ENCODE measurements around the gene SELENOO. TPM values are rescaled to one million over a fixed set of nuclear protein-coding genes. Genes with fewer than 3 reads are reported as not detected.
"Not testable (repeated sequence)": the region's sequence is repeated elsewhere in the genome, so short reads cannot be mapped to it uniquely, and the experiment has no call there.

The SELENOO gene
- total RNA-seq, 2 experiments from 2014 or later: 17.4 to 25.5 TPM

DNA sequence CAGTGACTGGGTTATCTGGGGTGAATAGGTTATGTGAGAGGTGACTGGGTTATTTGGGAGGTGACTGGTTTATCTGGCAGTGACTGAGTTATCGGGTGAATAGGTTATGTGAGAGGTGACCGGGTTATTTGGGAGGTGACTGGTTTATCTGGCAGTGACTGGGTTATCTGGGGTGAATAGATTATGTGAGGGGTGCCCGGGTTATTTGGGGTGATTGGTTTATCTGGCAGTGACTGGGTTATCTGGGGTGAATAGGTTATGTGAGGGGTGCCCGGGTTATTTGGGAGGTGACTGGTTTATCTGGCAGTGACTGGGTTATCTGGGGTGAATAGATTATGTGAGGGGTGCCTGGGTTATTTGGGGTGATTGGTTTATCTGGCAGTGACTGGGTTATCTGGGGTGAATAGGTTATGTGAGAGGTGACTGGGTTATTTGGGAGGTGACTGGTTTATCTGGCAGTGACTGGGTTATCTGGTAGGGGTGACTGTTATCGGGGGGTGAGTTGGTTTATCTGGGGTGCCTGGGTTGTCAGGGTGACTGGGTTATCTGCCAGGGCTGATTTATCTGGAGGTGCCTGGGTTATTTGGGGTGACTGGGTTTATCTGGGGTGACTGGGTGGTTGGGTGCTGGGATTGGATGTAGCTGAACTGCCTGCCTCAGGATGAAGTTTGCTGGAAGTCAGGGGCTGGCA, 32.2 kb upstream of the SELENOO start:
- H3K4me1 Mint-ChIP-seq; CTCF ChIA-PET; POLR2A ChIA-PET; H3K9me3 Mint-ChIP-seq; DNase-seq; H3K36me3 Mint-ChIP-seq (ENCODE audit: low read depth): not testable (repeated sequence)
- peaks cover 37% of the 10 kb centered on the region for H3K27me3 Mint-ChIP-seq
- peak overlapping the region; percentile 59 for H3K4me3 Mint-ChIP-seq
- H3K27ac Mint-ChIP-seq: peak overlapping the region; percentile 80

- Mint-ChIP-seq H3K27ac (peak overlapping the region; percentile 80), H3K9me3 (no peaks in the 10 kb centered on the region), H3K36me3 (ENCODE audit: low read depth) (no peaks in the 10 kb centered on the region), H3K4me3 (peak overlapping the region; percentile 59), H3K4me1 (peaks cover 6% of the 10 kb centered on the region), H3K27me3 (peaks cover 37% of the 10 kb centered on the region)
- ChIA-PET POLR2A (no interaction called here), CTCF (no interaction called here)
- no peak for DNase-seq
These were observed 31.5 kb upstream of the SELENOO start for GRCh38 chr22:50169181-50169759.

DNA sequence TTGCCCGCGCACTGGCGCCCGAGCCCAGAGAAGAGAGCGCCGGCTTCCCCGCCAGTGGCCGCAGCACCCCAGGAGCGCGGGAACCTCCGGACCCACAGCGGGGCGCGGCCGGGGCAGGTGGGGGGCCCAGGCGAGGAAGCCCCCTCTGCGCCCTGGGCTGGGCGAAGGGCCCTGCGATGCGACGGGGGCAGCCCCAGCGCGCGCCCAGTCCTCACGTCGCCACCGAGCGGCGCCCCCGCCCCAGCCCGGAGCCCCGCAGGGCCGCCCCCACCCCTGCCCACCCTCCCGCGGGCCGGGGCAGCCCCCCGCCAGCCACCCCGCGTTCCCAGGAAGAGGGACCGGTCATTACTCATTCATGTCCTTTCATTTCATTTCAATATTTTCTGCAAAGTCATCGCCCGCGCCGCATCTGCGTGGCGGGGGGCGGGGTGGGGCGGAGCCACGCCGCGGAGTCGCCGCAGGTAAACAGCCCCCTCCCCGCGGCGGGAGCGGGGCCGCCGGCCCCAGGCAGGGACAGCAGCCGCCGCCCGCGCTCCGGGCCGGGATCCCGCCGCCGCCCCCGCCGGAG, 31.0 kb upstream of the SELENOO start:
- peak overlapping the region; percentile 32 for H3K4me3 Mint-ChIP-seq
- peak; percentile 31 for DNase-seq
- H3K27me3 Mint-ChIP-seq: peaks cover 37% of the 10 kb centered on the region
- peaks cover 6% of the 10 kb centered on the region for H3K4me1 Mint-ChIP-seq
- H3K9me3 Mint-ChIP-seq: no peaks in the 10 kb centered on the region
- H3K27ac Mint-ChIP-seq: no peak overlapping the region
- CTCF ChIA-PET: no interaction called here
- POLR2A ChIA-PET: no interaction called here
- no peaks in the 10 kb centered on the region for H3K36me3 Mint-ChIP-seq (ENCODE audit: low read depth)

DNA sequence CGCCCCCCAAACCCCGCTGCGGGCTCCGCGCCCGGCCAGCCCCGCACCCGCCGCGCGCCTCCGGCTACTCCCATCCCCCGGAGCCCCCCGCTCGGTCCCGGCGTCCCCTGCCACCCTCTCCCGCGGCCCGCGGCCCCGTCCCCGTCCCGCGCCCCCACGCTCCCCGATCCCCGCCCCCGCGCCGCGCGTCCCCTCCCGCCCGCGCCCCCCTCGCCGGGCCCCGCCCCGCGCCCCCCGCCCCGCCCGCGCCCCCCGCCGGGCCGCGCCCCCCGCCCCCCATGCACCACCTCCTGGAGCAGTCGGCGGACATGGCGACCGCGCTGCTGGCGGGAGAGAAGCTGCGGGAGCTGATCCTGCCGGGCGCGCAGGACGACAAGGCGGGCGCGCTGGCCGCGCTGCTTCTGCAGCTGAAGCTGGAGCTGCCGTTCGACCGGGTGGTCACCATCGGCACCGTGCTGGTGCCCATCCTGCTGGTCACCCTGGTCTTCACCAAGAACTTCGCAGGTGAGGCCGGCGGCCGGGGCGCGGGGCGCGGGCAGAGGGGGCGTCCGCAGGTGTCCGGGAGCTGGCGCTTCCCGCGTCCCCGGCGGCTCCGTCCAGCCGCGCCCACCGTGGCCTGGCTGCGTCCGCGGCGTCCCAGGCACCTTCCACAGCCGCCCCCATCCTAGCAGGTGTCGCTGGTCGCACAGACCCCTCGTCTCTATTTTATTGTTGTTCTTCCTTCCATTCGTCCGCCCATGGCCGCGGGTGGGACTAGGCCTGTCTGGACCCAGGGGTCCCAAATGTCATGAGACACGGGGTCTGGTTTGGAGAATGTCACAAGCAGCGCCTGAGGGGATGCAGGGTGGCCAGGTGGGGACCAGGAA, 30.1 kb upstream of the SELENOO start, which contains the start of gene PANX2:
Gene PANX2 (plus strand): TSS at position 279 of the 866 bp plus-strand sequence. CDS start 0 bp downstream, at position 279.
- Mint-ChIP-seq H3K27me3 (peaks cover 37% of the 10 kb centered on the region), H3K4me3 (peak within 1 kb of the TSS; percentile 59), H3K4me1 (peaks cover 6% of the 10 kb centered on the region), H3K36me3 (ENCODE audit: low read depth) (no peaks in the 10 kb centered on the region), H3K27ac (no peak within 1 kb of the TSS), H3K9me3 (no peaks in the 10 kb centered on the region)
- ChIA-PET CTCF (interaction anchor here (0.7 to 1.3 kb wide), 2 partner anchors 17 to 20 kb away, joined by 3 to 4 read pairs; no protein-coding TSS in a partner anchor), POLR2A (no interaction called here)
- no peak for DNase-seq

DNA sequence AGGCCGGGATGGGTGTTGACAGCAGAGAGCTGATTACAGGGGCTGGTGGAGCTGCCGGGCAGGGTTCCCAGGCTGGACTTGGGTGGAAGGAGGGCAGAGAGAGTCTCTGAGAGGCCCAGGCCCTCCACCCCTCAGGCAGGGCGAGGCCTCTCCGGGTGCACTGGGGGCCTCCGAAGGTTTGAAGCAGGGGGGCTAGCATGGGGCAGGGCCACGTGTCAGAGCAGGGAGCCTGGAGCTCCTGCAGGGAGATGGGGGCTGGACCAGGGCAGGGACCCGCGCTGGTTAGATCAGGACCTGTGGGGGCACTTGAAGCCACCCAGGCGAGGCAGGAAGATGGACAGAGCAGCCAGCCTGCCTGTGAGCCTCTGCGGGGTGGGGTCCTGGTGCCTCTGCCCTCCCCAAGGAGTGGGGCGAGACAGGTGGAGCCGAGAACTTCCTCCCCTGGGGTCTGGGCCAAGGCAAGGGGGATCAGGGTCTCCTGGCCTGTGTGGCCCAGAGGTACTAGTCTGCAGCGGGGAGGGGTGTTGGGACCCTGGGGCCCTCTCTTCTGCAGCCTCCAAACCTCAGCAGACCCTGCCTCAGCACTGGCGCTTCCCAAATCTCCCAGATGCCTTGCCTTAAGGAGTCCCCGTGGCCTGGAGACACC, 29.4 kb upstream of the SELENOO start:
- ChIA-PET POLR2A (no interaction called here), CTCF (interaction anchor here (0.7 to 1.3 kb wide), 2 partner anchors 16 to 19 kb away, joined by 3 to 4 read pairs; no protein-coding TSS in a partner anchor)
- Mint-ChIP-seq H3K27me3 (peaks cover 37% of the 10 kb centered on the region), H3K36me3 (ENCODE audit: low read depth) (no peaks in the 10 kb centered on the region), H3K4me3 (peak overlapping the region; percentile 59), H3K4me1 (peaks cover 6% of the 10 kb centered on the region), H3K9me3 (no peaks in the 10 kb centered on the region), H3K27ac (no peak overlapping the region)
- DNase-seq: no peak

DNA sequence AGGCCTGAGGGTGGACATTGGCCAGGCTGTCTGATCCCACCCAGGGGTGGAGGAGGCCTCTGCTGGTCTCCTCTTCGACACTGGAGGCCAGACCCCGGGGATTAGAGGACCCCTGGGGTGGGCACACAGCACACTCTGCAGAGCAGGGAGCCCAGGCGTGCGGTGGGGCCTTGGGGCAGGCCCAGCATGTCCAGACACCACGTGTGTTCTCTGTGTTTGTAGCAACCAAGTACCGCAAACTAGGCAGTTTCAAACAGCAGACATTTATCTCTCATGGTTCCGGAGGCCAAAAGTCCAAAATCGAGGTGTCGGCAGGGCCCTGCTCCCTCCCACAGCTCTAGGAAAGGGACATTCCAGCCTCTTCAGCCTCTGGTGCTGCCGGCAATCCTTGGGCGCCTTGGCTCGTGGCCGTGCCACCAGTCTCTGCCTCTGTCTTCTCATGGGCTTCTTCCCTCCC, 28.8 kb upstream of the SELENOO start:
- CTCF ChIA-PET: no interaction called here
- peak overlapping the region; percentile 15 for H3K4me3 Mint-ChIP-seq

GRCh38 chr22:50173311-50173982, 27.4 kb upstream of the SELENOO start:
- Mint-ChIP-seq H3K27ac (no peak overlapping the region), H3K4me1 (peaks cover 6% of the 10 kb centered on the region), H3K4me3 (no peak overlapping the region), H3K36me3 (ENCODE audit: low read depth) (no peaks in the 10 kb centered on the region), H3K9me3 (no peaks in the 10 kb centered on the region), H3K27me3 (peaks cover 26% of the 10 kb centered on the region)
- POLR2A ChIA-PET: no interaction called here
- no peak for DNase-seq
- CTCF ChIA-PET: interaction anchor here (0.7 to 1.0 kb wide), 2 partner anchors 9 to 11 kb away, joined by 3 read pairs; no protein-coding TSS in a partner anchor

More for the DNA sequence above, 28.8 kb upstream of the SELENOO start:
- no peaks in the 10 kb centered on the region for H3K36me3 Mint-ChIP-seq (ENCODE audit: low read depth)
- H3K9me3 Mint-ChIP-seq: no peaks in the 10 kb centered on the region
- DNase-seq: no peak
- POLR2A ChIA-PET: no interaction called here
- no peak overlapping the region for H3K27ac Mint-ChIP-seq
- H3K27me3 Mint-ChIP-seq: peaks cover 37% of the 10 kb centered on the region
- H3K4me1 Mint-ChIP-seq: peaks cover 6% of the 10 kb centered on the region

DNA sequence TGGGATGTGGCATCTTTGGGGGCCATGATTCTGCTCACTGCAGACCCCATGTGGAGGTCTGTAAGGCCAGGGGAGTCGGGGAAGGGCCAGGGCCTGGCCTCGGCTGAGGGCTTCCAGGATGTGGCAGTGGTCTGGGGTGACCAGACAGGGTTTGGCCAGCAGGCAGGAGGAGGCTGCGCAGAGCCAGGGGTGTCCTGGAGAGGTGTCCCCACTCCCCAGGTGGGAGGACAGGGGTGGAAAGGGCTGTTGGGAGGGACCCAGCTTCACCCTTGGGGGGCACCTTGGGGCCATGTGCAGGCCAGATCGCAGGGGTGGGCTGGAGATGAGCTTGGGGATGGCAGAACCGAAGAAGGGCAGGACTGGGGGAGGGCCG, 26.8 kb upstream of the SELENOO start:
- Mint-ChIP-seq H3K4me1 (peaks cover 6% of the 10 kb centered on the region), H3K27ac (no peak overlapping the region), H3K9me3 (no peaks in the 10 kb centered on the region), H3K4me3 (no peak overlapping the region), H3K36me3 (ENCODE audit: low read depth) (no peaks in the 10 kb centered on the region), H3K27me3 (peaks cover 21% of the 10 kb centered on the region)
- DNase-seq: no peak
- CTCF ChIA-PET: interaction anchor here (1.0 kb wide), 1 partner anchor 10 kb away, joined by 3 read pairs; no protein-coding TSS in a partner anchor
- POLR2A ChIA-PET: no interaction called here

GRCh38 chr22:50174382-50175190, 26.2 kb upstream of the SELENOO start:
- Mint-ChIP-seq H3K4me1 (peaks cover 5% of the 10 kb centered on the region), H3K4me3 (no peak overlapping the region), H3K27me3 (peaks cover 17% of the 10 kb centered on the region), H3K9me3 (no peaks in the 10 kb centered on the region), H3K36me3 (ENCODE audit: low read depth) (no peaks in the 10 kb centered on the region), H3K27ac (no peak overlapping the region)
- CTCF ChIA-PET: interaction anchor here (0.6 to 1.0 kb wide), 3 partner anchors 10 to 446 kb away, joined by 3 to 4 read pairs (median 3); no protein-coding TSS in a partner anchor
- DNase-seq: no peak
- POLR2A ChIA-PET: no interaction called here

GRCh38 chr22:50175191-50175461, 25.7 kb upstream of the SELENOO start:
- peaks cover 17% of the 10 kb centered on the region for H3K27me3 Mint-ChIP-seq
- H3K9me3 Mint-ChIP-seq: no peaks in the 10 kb centered on the region
- peaks cover 8% of the 10 kb centered on the region for H3K4me1 Mint-ChIP-seq
- no peaks in the 10 kb centered on the region for H3K36me3 Mint-ChIP-seq (ENCODE audit: low read depth)
- no peak for DNase-seq
- no peak overlapping the region for H3K27ac Mint-ChIP-seq
- no peak overlapping the region for H3K4me3 Mint-ChIP-seq
- ChIA-PET POLR2A (no interaction called here), CTCF (interaction anchor here (0.8 kb wide), 1 partner anchor 446 kb away, joined by 3 read pairs; no protein-coding TSS in a partner anchor)

DNA sequence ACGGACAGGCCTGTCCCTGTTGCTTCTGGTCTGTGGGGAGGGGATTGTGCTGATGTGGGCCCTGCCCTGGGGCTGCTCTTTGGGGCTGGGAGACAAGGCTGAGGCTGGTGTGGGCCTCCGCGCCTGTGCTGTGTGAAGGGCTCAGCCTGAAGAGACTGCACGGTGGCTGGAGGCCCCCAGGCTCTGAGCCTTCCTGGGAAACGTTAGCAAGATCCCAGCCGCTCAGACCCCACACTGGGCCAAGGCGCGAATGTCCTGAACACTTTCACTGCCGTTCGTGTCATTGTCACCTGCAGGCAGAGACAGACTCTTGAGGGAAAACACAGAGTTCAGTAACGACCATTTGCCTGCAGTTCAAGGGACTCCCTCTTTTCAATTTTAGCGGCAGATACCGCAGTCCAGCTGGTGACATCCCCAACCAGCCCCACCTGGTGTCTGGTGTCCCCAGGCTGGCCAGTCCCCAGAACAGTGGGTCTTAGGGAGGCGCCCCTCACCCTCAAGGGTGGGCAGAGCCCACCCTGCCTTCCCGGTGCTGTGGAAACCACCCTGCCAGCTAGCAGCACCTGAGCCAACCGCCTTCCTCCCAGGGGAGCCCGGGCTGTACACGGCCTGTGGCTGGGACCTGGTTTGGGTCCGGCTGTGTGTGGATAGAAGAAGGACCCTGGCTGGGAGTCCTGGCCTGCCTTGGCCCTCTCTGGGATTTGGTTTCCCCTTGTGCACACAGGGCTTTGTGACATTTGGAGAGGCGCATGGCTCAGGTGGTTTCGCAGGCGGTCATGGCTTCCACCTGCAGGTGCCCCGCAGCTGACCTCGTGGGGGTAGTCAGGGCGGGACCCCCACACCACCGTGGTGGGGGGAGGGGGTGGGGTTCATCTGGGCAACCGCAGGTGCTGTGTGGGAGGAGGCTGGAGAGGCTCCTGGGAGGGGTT, 24.6 kb upstream of the SELENOO start:
- Mint-ChIP-seq H3K27ac (no peak overlapping the region), H3K36me3 (ENCODE audit: low read depth) (no peaks in the 10 kb centered on the region), H3K27me3 (peaks cover 14% of the 10 kb centered on the region), H3K4me1 (peaks cover 5% of the 10 kb centered on the region), H3K4me3 (no peak overlapping the region), H3K9me3 (no peaks in the 10 kb centered on the region)
- POLR2A ChIA-PET: no interaction called here
- CTCF ChIA-PET: interaction anchor here (1.4 kb wide), 1 partner anchor 14 kb away, joined by 4 read pairs; no protein-coding TSS in a partner anchor
- no peak for DNase-seq
